HG03159 (cell line): ENCODE results near the gene AGK.
A peak's percentile ranks its signal among the peaks of the same experiment; 100 is the strongest.
"Not testable (repeated sequence)": the region's sequence is repeated elsewhere in the genome, so short reads cannot be mapped to it uniquely, and the experiment has no call there.

Experiments
- ATAC-seq: cut with Tn5 transposase; IDR thresholded peaks from one replicate; pipeline ENCODE4 v1.9.1; 2021; ENCODE audit warnings: mild to moderate bottlenecking, moderate library complexity; ENCODE audit not compliant: unreplicated experiment

Gene AGK

GRCh38 chr7:141550386-141551093, 670 bp upstream of the AGK start:
- no peak for ATAC-seq

GRCh38 chr7:141551782-141552181, 572 bp downstream of the AGK start:
- peak; percentile 6 for ATAC-seq

GRCh38 chr7:141557360-141557759, 6.2 kb downstream of the AGK start:
- ATAC-seq, result no peak

- not testable (repeated sequence) for ATAC-seq
Measured at GRCh38 chr7:141557831-141558531, 6.8 kb downstream of the AGK start.

GRCh38 chr7:141558544-141559183, 7.5 kb downstream of the AGK start:
- ATAC-seq, result peak; percentile 69

- no peak for ATAC-seq
Measured at GRCh38 chr7:141559961-141560360, 8.8 kb downstream of the AGK start.

GRCh38 chr7:141562036-141562435, 10.8 kb downstream of the AGK start:
- ATAC-seq, result no peak

GRCh38 chr7:141562543-141562942, 11.3 kb downstream of the AGK start:
- ATAC-seq, result no peak

GRCh38 chr7:141562972-141563371, 11.8 kb downstream of the AGK start:
- ATAC-seq, result no peak

GRCh38 chr7:141563956-141564623, 12.9 kb downstream of the AGK start:
- ATAC-seq, result peak; percentile 60

- ATAC-seq, result no peak
Measured at GRCh38 chr7:141567432-141567831, 16.2 kb downstream of the AGK start.

- no peak for ATAC-seq
Measured at GRCh38 chr7:141568227-141568626, 17.0 kb downstream of the AGK start.

GRCh38 chr7:141571059-141571458, 19.8 kb downstream of the AGK start:
- ATAC-seq, result no peak

GRCh38 chr7:141572175-141572574, 21.0 kb downstream of the AGK start:
- ATAC-seq, result no peak

GRCh38 chr7:141573511-141573910, 22.3 kb downstream of the AGK start:
- ATAC-seq, result no peak

GRCh38 chr7:141575164-141575563, 24.0 kb downstream of the AGK start:
- no peak for ATAC-seq

GRCh38 chr7:141575654-141576448, 24.6 kb downstream of the AGK start:
- no peak for ATAC-seq

GRCh38 chr7:141577043-141577839, 26.0 kb downstream of the AGK start:
- no peak for ATAC-seq

GRCh38 chr7:141579953-141580352, 28.7 kb downstream of the AGK start:
- not testable (repeated sequence) for ATAC-seq

GRCh38 chr7:141582063-141582462, 30.9 kb downstream of the AGK start:
- not testable (repeated sequence) for ATAC-seq
